Stomach smooth muscle (tissue), 2 donors: ENCODE results near the gene PLCL2.

ENCODE experiments used
- H3K27ac ChIP-seq: one replicate; pipeline ENCODE4 v1.7.0; 2013; ENCODE audit warnings: mild to moderate bottlenecking, low read length, inconsistent platforms
- H3K27me3 ChIP-seq, 2 donors: one replicate each; pipeline ENCODE4 v1.7.0; 2013; ENCODE audit warnings: low read length in 2 of 2; ENCODE audit not compliant: insufficient read depth in 2 of 2, control insufficient read depth in 1 of 2
- H3K36me3 ChIP-seq, 2 donors: one replicate each; pipeline ENCODE4 v1.7.0; 2013; ENCODE audit warnings: low read length in 2 of 2; ENCODE audit not compliant: control insufficient read depth in 2 of 2, insufficient read depth in 2 of 2
- H3K4me1 ChIP-seq: one replicate; pipeline ENCODE4 v1.7.0; 2013; ENCODE audit warnings: low read length; ENCODE audit not compliant: control insufficient read depth, insufficient read depth
- H3K4me3 ChIP-seq, 2 donors: one replicate each; pipeline ENCODE4 v1.7.0; 2013; ENCODE audit warnings: low read length in 2 of 2
- H3K9ac ChIP-seq, 2 donors: one replicate each; pipeline ENCODE4 v1.7.0; 2013; ENCODE audit warnings: low read length in 2 of 2, mild to moderate bottlenecking in 1 of 2
- H3K9me3 ChIP-seq, 2 donors: one replicate each; pipeline ENCODE4 v1.7.0; 2013; ENCODE audit warnings: low read length in 2 of 2; ENCODE audit not compliant: control insufficient read depth in 2 of 2
- donor health status: healthy.
- donor health status: Pancreatic carcinoma.

PLCL2 gene

GRCh38 chr3:16995601-16996000 is 110.8 kb downstream of the PLCL2 start:
- H3K9ac ChIP-seq: no peak overlapping the region
- no peaks in the 10 kb centered on the region for H3K36me3 ChIP-seq
- H3K27me3 ChIP-seq: no peaks in the 10 kb centered on the region
- no peaks in the 10 kb centered on the region for H3K4me1 ChIP-seq
- H3K27ac ChIP-seq: no peak overlapping the region
- H3K9me3 ChIP-seq: no peaks in the 10 kb centered on the region
- H3K4me3 ChIP-seq: no peak overlapping the region

- Histone ChIP-seq H3K36me3 (no peaks in the 10 kb centered on the region), H3K27me3 (no peaks in the 10 kb centered on the region), H3K9me3 (no peaks in the 10 kb centered on the region), H3K4me1 (no peaks in the 10 kb centered on the region), H3K27ac (no peak overlapping the region), H3K4me3 (no peak overlapping the region), H3K9ac (no peak overlapping the region)
Observed at GRCh38 chr3:16998236-16998923, 113.6 kb downstream of the PLCL2 start.

- Histone ChIP-seq H3K27ac (no peak overlapping the region), H3K4me1 (no peaks in the 10 kb centered on the region), H3K4me3 (no peak overlapping the region), H3K27me3 (no peaks in the 10 kb centered on the region), H3K9me3 (no peaks in the 10 kb centered on the region), H3K9ac (no peak overlapping the region), H3K36me3 (no peaks in the 10 kb centered on the region)
Observed at GRCh38 chr3:16999161-16999560, 114.4 kb downstream of the PLCL2 start.

- H3K4me3 ChIP-seq: no peak overlapping the region
- no peak overlapping the region for H3K9ac ChIP-seq
- H3K4me1 ChIP-seq: no peaks in the 10 kb centered on the region
- H3K9me3 ChIP-seq: no peaks in the 10 kb centered on the region
- no peaks in the 10 kb centered on the region for H3K27me3 ChIP-seq
- H3K36me3 ChIP-seq: no peaks in the 10 kb centered on the region
- no peak overlapping the region for H3K27ac ChIP-seq
Observed at GRCh38 chr3:16999871-17000270, 115.1 kb downstream of the PLCL2 start.

GRCh38 chr3:17003457-17003856 is 118.7 kb downstream of the PLCL2 start:
- Histone ChIP-seq H3K9ac (no peak overlapping the region), H3K4me3 (no peak overlapping the region), H3K27me3 (no peaks in the 10 kb centered on the region), H3K27ac (no peak overlapping the region), H3K9me3 (no peaks in the 10 kb centered on the region), H3K36me3 (no peaks in the 10 kb centered on the region), H3K4me1 (no peaks in the 10 kb centered on the region)

GRCh38 chr3:17006132-17006852 is 121.5 kb downstream of the PLCL2 start:
- H3K4me1 ChIP-seq: no peaks in the 10 kb centered on the region
- peaks cover 0 to 5% of the 10 kb centered on the region in 2 donors for H3K36me3 ChIP-seq
- H3K4me3 ChIP-seq: no peak overlapping the region
- H3K27ac ChIP-seq: no peak overlapping the region
- no peaks in the 10 kb centered on the region for H3K9me3 ChIP-seq
- H3K27me3 ChIP-seq: no peaks in the 10 kb centered on the region
- no peak overlapping the region for H3K9ac ChIP-seq

GRCh38 chr3:17007284-17007683 is 122.5 kb downstream of the PLCL2 start:
- Histone ChIP-seq H3K9ac (no peak overlapping the region), H3K27ac (no peak overlapping the region), H3K9me3 (no peaks in the 10 kb centered on the region), H3K36me3 (peaks cover 0 to 5% of the 10 kb centered on the region in 2 donors), H3K4me1 (no peaks in the 10 kb centered on the region), H3K27me3 (no peaks in the 10 kb centered on the region), H3K4me3 (no peak overlapping the region)

- Histone ChIP-seq H3K27ac (no peak overlapping the region), H3K27me3 (no peaks in the 10 kb centered on the region), H3K36me3 (peaks cover 0 to 5% of the 10 kb centered on the region in 2 donors), H3K4me1 (no peaks in the 10 kb centered on the region), H3K9me3 (no peaks in the 10 kb centered on the region), H3K4me3 (no peak overlapping the region), H3K9ac (no peak overlapping the region)
Observed at GRCh38 chr3:17009826-17010225, 125.1 kb downstream of the PLCL2 start.

GRCh38 chr3:17011728-17012338 is 127.1 kb downstream of the PLCL2 start:
- H3K4me3 ChIP-seq: no peak overlapping the region
- H3K9ac ChIP-seq: no peak overlapping the region
- H3K36me3 ChIP-seq: peaks cover 0 to 5% of the 10 kb centered on the region in 2 donors
- H3K27ac ChIP-seq: no peak overlapping the region
- no peaks in the 10 kb centered on the region for H3K9me3 ChIP-seq
- no peaks in the 10 kb centered on the region for H3K4me1 ChIP-seq
- no peaks in the 10 kb centered on the region for H3K27me3 ChIP-seq

- Histone ChIP-seq H3K9ac (no peak overlapping the region), H3K27me3 (no peaks in the 10 kb centered on the region), H3K36me3 (peaks cover 0 to 5% of the 10 kb centered on the region in 2 donors), H3K27ac (no peak overlapping the region), H3K4me1 (no peaks in the 10 kb centered on the region), H3K4me3 (no peak overlapping the region), H3K9me3 (no peaks in the 10 kb centered on the region)
Observed at GRCh38 chr3:17013050-17013449, 128.3 kb downstream of the PLCL2 start.

GRCh38 chr3:17013571-17013970 is 128.8 kb downstream of the PLCL2 start:
- H3K4me1 ChIP-seq: no peaks in the 10 kb centered on the region
- H3K27me3 ChIP-seq: no peaks in the 10 kb centered on the region
- no peak overlapping the region for H3K4me3 ChIP-seq
- no peak overlapping the region for H3K9ac ChIP-seq
- H3K27ac ChIP-seq: no peak overlapping the region
- H3K36me3 ChIP-seq: peaks cover 0 to 5% of the 10 kb centered on the region in 2 donors
- H3K9me3 ChIP-seq: no peaks in the 10 kb centered on the region
